ENCODE data around the gene BRD7.

The BRD7 gene

GRCh38 chr16:50368410-50369132 is at the start of gene BRD7:
Gene BRD7 (minus strand): TSS chr16:50368988. CDS start chr16:50368774, 214 bp downstream.
- peak; percentile 92 for DNase-seq (ENCODE audit: low spot score)

GRCh38 chr16:50416388-50416787 is 47.6 kb upstream of the BRD7 start:
- DNase-seq (ENCODE audit: low spot score): no peak

GRCh38 chr16:50414152-50414551 is 45.4 kb upstream of the BRD7 start:
- DNase-seq (ENCODE audit: low spot score): no peak

- no peak for DNase-seq (ENCODE audit: low spot score)
These were observed 42.2 kb upstream of the BRD7 start for GRCh38 chr16:50411034-50411433.

- DNase-seq (ENCODE audit: low spot score): no peak
These were observed 39.3 kb upstream of the BRD7 start for GRCh38 chr16:50408001-50408561.

- DNase-seq (ENCODE audit: low spot score): no peak
These were observed 38.6 kb upstream of the BRD7 start for GRCh38 chr16:50407351-50407750.

- DNase-seq (ENCODE audit: low spot score): no peak
These were observed 34.7 kb upstream of the BRD7 start for GRCh38 chr16:50403491-50403890.

- DNase-seq (ENCODE audit: low spot score): no peak
These were observed 33.6 kb upstream of the BRD7 start for GRCh38 chr16:50402298-50402895.

- DNase-seq (ENCODE audit: low spot score): no peak
These were observed 32.6 kb upstream of the BRD7 start for GRCh38 chr16:50401355-50401754.

GRCh38 chr16:50400967-50401348 is 32.2 kb upstream of the BRD7 start:
- DNase-seq (ENCODE audit: low spot score): no peak

- no peak for DNase-seq (ENCODE audit: low spot score)
These were observed 31.7 kb upstream of the BRD7 start for GRCh38 chr16:50400312-50400966.

GRCh38 chr16:50399411-50399810 is 30.6 kb upstream of the BRD7 start:
- no peak for DNase-seq (ENCODE audit: low spot score)

GRCh38 chr16:50398336-50398735 is 29.5 kb upstream of the BRD7 start:
- DNase-seq (ENCODE audit: low spot score): no peak

- DNase-seq (ENCODE audit: low spot score): no peak
These were observed 28.2 kb upstream of the BRD7 start for GRCh38 chr16:50396761-50397535.

GRCh38 chr16:50395763-50396710 is 27.2 kb upstream of the BRD7 start:
- DNase-seq (ENCODE audit: low spot score): no peak

- DNase-seq (ENCODE audit: low spot score): no peak
These were observed 25.3 kb upstream of the BRD7 start for GRCh38 chr16:50393858-50394802.

GRCh38 chr16:50393416-50393815 is 24.6 kb upstream of the BRD7 start:
- no peak for DNase-seq (ENCODE audit: low spot score)

GRCh38 chr16:50390914-50391716 is 22.3 kb upstream of the BRD7 start:
- peak; percentile 13 for DNase-seq (ENCODE audit: low spot score)

GRCh38 chr16:50390371-50390771 is 21.6 kb upstream of the BRD7 start:
- DNase-seq (ENCODE audit: low spot score): no peak
